Mammary epithelial cell (primary cell): ENCODE data around the gene ERGIC1.

Experiments used
- CTCF ChIP-seq, 2 donors: IDR thresholded peaks in 1 of 2; conservative IDR thresholded peaks in 1 of 2; 2 replicates each; pipeline ENCODE4 v1.5.1; 2011 to 2012; ENCODE audit warnings: inconsistent platforms in 2 of 2, low read length in 2 of 2, mild to moderate bottlenecking in 2 of 2, control low read depth in 1 of 2, low read depth in 1 of 2; ENCODE audit not compliant: insufficient read depth in 1 of 2; ENCODE audit errors: extremely low read depth in 1 of 2
- EZH2 ChIP-seq: IDR thresholded peaks from 2 replicates; pipeline ENCODE4 v1.6.1; 2012; ENCODE audit warnings: low read length, inconsistent platforms, borderline replicate concordance

GRCh38 chr5:172835290-172835993 lies 1.4 kb downstream of the ERGIC1 start:
- TF ChIP-seq EZH2 (no peak), CTCF (conservative IDR thresholded peaks at IDR 0.05 in 1 of 2, IDR thresholded peaks at IDR 0.05 in 1 of 2; ENCODE audit: extremely low read depth in 1 of 2, insufficient read depth in 1 of 2, low read depth in 1 of 2, low read length in 2 of 2) (no peak)
